Measurements from ENCODE around the gene CDKAL1.
A peak's percentile ranks its signal among the peaks of the same experiment; 100 is the strongest.
"Not testable (repeated sequence)": the region's sequence is repeated elsewhere in the genome, so short reads cannot be mapped to it uniquely, and the experiment has no call there.

Gene CDKAL1

GRCh38 chr6:20605581-20605980 is 71.3 kb downstream of the CDKAL1 start:
- no peak for TF ChIP-seq CTCF (IDR thresholded peaks at IDR 0.05; ENCODE audit: low read length, missing control alignments)
- no peak overlapping the region for H3K4me3 ChIP-seq (replicated peaks; ENCODE audit: low read depth, low read length)
- peak; percentile 25 for DNase-seq (ENCODE audit: low read depth)

- TF ChIP-seq CTCF (IDR thresholded peaks at IDR 0.05; ENCODE audit: low read length, missing control alignments): no peak
- H3K4me3 ChIP-seq (replicated peaks; ENCODE audit: low read depth, low read length): no peak overlapping the region
- no peak for DNase-seq (ENCODE audit: low read depth)
Measured at GRCh38 chr6:20606831-20607230, 72.6 kb downstream of the CDKAL1 start.

GRCh38 chr6:20608356-20608755 is 74.1 kb downstream of the CDKAL1 start:
- TF ChIP-seq CTCF (IDR thresholded peaks at IDR 0.05; ENCODE audit: low read length, missing control alignments): no peak
- DNase-seq (ENCODE audit: low read depth): no peak
- no peak overlapping the region for H3K4me3 ChIP-seq (replicated peaks; ENCODE audit: low read depth, low read length)

DNA sequence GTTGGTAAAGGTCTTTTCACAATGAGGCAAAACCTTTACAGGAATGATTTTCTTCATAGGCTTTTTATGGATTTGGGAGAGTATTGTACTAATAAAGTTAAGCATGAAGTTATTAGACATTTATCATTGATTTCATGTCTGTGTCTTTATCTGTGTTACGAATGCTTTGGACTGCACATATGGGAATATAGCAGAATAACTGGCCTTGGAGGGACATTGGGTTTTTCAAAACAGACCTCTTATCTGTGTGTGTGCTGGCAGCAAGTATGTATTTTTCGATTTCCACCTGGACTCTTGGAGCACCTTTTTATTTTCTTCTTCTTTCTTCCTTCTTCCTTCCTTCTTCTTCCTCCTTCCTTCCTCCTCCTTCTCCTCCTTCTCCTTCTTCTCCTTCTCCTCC is 74.6 kb downstream of the CDKAL1 start:
- no peak for TF ChIP-seq CTCF (IDR thresholded peaks at IDR 0.05; ENCODE audit: low read length, missing control alignments)
- no peak overlapping the region for H3K4me3 ChIP-seq (replicated peaks; ENCODE audit: low read depth, low read length)
- no peak for DNase-seq (ENCODE audit: low read depth)

DNA sequence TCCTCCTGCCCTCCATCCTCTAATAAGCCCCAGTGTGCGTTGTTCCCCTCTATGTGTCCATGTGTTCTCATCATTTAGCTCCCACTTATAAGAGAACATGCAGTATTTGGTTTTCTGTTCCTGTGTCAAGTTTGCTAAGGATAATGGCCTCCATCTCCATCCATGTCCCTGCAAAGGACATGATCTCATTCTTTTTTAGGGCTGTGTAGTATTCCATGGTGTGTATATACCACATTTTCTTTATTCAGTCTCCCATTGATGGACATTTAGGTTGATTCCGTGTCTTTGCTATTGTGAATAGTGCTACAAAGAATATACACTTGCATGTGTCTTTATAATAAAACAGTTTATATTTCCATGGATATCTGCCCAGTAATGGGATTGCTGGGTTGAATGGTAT is 75.7 kb downstream of the CDKAL1 start:
- DNase-seq (ENCODE audit: low read depth); H3K4me3 ChIP-seq (replicated peaks; ENCODE audit: low read depth, low read length): not testable (repeated sequence)

DNA sequence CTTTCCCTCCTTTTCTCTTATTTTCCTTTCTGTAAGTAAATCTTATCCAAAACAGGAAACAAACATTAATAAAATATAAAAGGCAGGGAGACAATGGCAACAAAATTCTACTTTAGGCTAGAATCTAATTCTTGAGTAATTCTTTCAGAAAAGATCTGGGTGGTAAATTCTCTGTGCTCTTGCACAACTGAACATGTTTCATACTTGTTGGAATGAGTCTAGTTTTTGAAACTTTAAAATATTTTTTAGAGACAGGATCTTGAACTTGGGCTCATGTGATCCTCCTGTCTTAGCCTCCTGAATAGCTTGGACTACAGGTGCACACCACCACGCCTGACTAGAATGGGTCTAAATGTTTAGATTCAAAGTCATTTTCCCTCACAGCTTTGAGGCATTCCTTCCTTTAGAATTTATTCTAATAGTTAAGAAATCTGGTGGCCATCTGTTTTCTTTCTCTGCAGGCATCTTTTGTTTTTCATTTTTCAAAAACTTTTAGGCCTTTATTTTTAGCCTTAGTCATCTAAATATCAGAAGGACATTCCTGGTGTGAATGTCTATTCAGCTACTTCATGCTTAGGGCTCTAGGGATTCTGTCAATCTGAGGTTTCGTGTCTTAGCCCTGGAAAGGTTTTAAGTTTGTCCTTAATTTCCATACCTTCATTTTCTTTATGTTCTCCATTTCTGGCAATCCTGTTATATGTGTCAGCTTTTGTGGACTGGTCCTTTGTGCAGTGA is 76.5 kb downstream of the CDKAL1 start:
- TF ChIP-seq CTCF (IDR thresholded peaks at IDR 0.05; ENCODE audit: low read length, missing control alignments): no peak
- no peak overlapping the region for H3K4me3 ChIP-seq (replicated peaks; ENCODE audit: low read depth, low read length)
- DNase-seq (ENCODE audit: low read depth): peak; percentile 34

GRCh38 chr6:20617537-20617936 is 83.3 kb downstream of the CDKAL1 start:
- not testable (repeated sequence) for H3K4me3 ChIP-seq (replicated peaks; ENCODE audit: low read depth, low read length); DNase-seq (ENCODE audit: low read depth)

- no peak overlapping the region for H3K4me3 ChIP-seq (replicated peaks; ENCODE audit: low read depth, low read length)
- peak; percentile 31 for DNase-seq (ENCODE audit: low read depth)
- no peak for TF ChIP-seq CTCF (IDR thresholded peaks at IDR 0.05; ENCODE audit: low read length, missing control alignments)
Measured at GRCh38 chr6:20620043-20620442, 85.8 kb downstream of the CDKAL1 start.
